GM23338 (cell line): ENCODE results near the gene NHEJ1. TPM values are rescaled to one million over a fixed set of nuclear protein-coding genes. Genes with fewer than 3 reads are reported as not detected.
A peak's percentile ranks its signal among the peaks of the same experiment; 100 is the strongest.

Experiments
- ATAC-seq: fragments of 200-7000 bp; cut with Tn5 transposase; 3 replicates; pipeline ENCODE4 v1.9.1; 2020
- DNase-seq: peaks from one replicate; pipeline ENCODE4 v3.0.0-alpha.2; 2015; ENCODE audit warnings: low spot score
- H2AFZ ChIP-seq: fragments of 200-600 bp; sonication (generic); 2 replicates; pipeline ENCODE4 v1.8.0; 2016; ENCODE audit warnings: antibody characterized with exemption, mild to moderate bottlenecking, moderate library complexity
- H3F3A ChIP-seq: fragments of 200-600 bp; sonication (generic); replicated peaks from 2 replicates; pipeline ENCODE4 v1.8.0; 2017; ENCODE audit warnings: antibody characterized with exemption, mixed run types, low read depth
- H3K27ac ChIP-seq: fragments of 200-600 bp; sonication (generic); 2 replicates; pipeline ENCODE4 v1.6.1; 2016; ENCODE audit warnings: low read depth
- H3K27me3 ChIP-seq: fragments of 200-600 bp; sonication (generic); 2 replicates; pipeline ENCODE4 v1.8.0; 2016; ENCODE audit warnings: mild to moderate bottlenecking, mixed run types, moderate library complexity; ENCODE audit not compliant: insufficient read depth
- H3K36me3 ChIP-seq: fragments of 200-600 bp; sonication (generic); 2 replicates; pipeline ENCODE4 v1.8.0; 2016; ENCODE audit warnings: mild to moderate bottlenecking; ENCODE audit not compliant: insufficient read depth
- H3K4me1 ChIP-seq: fragments of 200-600 bp; sonication (generic); 2 replicates; pipeline ENCODE4 v1.8.0; 2016; ENCODE audit warnings: mild to moderate bottlenecking, moderate library complexity; ENCODE audit not compliant: insufficient read depth
- H3K4me2 ChIP-seq: fragments of 200-600 bp; sonication (generic); 2 replicates; pipeline ENCODE4 v1.7.1; 2017; ENCODE audit warnings: mixed run types
- H3K4me3 ChIP-seq: fragments of 200-600 bp; sonication (generic); 2 replicates; pipeline ENCODE4 v1.6.1; 2016; ENCODE audit warnings: mixed run types
- H3K79me2 ChIP-seq: fragments of 200-600 bp; sonication (generic); replicated peaks from 2 replicates; pipeline ENCODE4 v1.8.0; 2017; ENCODE audit warnings: mild to moderate bottlenecking; ENCODE audit not compliant: insufficient read depth
- H3K9me2 ChIP-seq: fragments of 200-600 bp; sonication (generic); 2 replicates; pipeline ENCODE4 v1.8.0; 2017; ENCODE audit not compliant: insufficient read depth
- H4K20me1 ChIP-seq: fragments of 200-600 bp; sonication (generic); replicated peaks from 2 replicates; pipeline ENCODE4 v1.8.0; 2017; ENCODE audit warnings: mild to moderate bottlenecking; ENCODE audit not compliant: insufficient read depth
- H3K27ac Mint-ChIP-seq: 2 replicates; pipeline ENCODE4 v1.8.0; 2020; ENCODE audit warnings: inconsistent platforms, mild to moderate bottlenecking, moderate library complexity, mixed read lengths
- H3K27me3 Mint-ChIP-seq: 3 replicates; pipeline ENCODE4 v1.8.0; 2022; ENCODE audit warnings: low read depth, mild to moderate bottlenecking, moderate library complexity, mixed read lengths, inconsistent platforms; ENCODE audit not compliant: insufficient read depth, poor library complexity
- H3K36me3 Mint-ChIP-seq: 3 replicates; pipeline ENCODE4 v1.8.0; 2021; ENCODE audit warnings: low read depth, mild to moderate bottlenecking, inconsistent platforms, moderate library complexity, mixed read lengths
- H3K4me1 Mint-ChIP-seq: 3 replicates; pipeline ENCODE4 v1.8.0; 2020; ENCODE audit warnings: mild to moderate bottlenecking, inconsistent platforms, mixed read lengths
- H3K4me3 Mint-ChIP-seq: 3 replicates; pipeline ENCODE4 v1.8.0; 2021; ENCODE audit warnings: moderate library complexity, mild to moderate bottlenecking, inconsistent platforms, mixed read lengths
- H3K9me3 Mint-ChIP-seq: 3 replicates; pipeline ENCODE4 v1.8.0; 2020; ENCODE audit warnings: moderate library complexity, mild to moderate bottlenecking, inconsistent platforms, mixed read lengths
- EZH2 ChIP-seq: fragments of 200-600 bp; sonication (generic); IDR thresholded peaks from one replicate; pipeline ENCODE4 v1.8.0; 2017; ENCODE audit warnings: antibody characterized with exemption, mild to moderate bottlenecking, low read depth; ENCODE audit not compliant: unreplicated experiment
- NANOG ChIP-seq: IDR thresholded peaks from 2 replicates; pipeline ENCODE4 v1.6.1; 2016; ENCODE audit warnings: antibody characterized with exemption, borderline replicate concordance
- POLR2AphosphoS5 ChIP-seq: IDR thresholded peaks from 2 replicates; pipeline ENCODE4 v1.6.1; 2016; ENCODE audit warnings: antibody characterized with exemption, low read depth
- REST ChIP-seq: IDR thresholded peaks from one replicate; pipeline ENCODE4 v1.6.1; 2018; ENCODE audit warnings: antibody characterized with exemption; ENCODE audit not compliant: unreplicated experiment
- STAT1 ChIP-seq: IDR thresholded peaks from one replicate; pipeline ENCODE4 v1.6.1; 2016; ENCODE audit warnings: antibody characterized with exemption; ENCODE audit not compliant: unreplicated experiment
- ZNF114 ChIP-seq: fragments of 250-450 bp; sonication (Bioruptor Pico); IDR thresholded peaks from 2 replicates; pipeline ENCODE4 v1.5.0; 2020; ENCODE audit warnings: mild to moderate bottlenecking, moderate library complexity
- ZNF331 ChIP-seq: fragments of 250-450 bp; sonication (Bioruptor Pico); IDR thresholded peaks from 2 replicates; pipeline ENCODE4 v1.5.0; 2020; ENCODE audit warnings: low read depth, mild to moderate bottlenecking, moderate library complexity
- polyA plus RNA-seq: library from polyadenylated mRNA; unstranded; fragments of >200 nt; fragmentation: Nextera tagmentation; extraction: Ambion mirVana; gene quantifications from 2 replicates; pipeline ENCODE4 v1.2.1, GENCODE V29; 2016
- total RNA-seq: library from RNA; depleted of rRNA; stranded (reverse); fragments of >200 nt; shearing (Covaris generic); gene quantifications from 2 replicates; pipeline ENCODE4 v1.2.3, GENCODE V29; 2014
- TF ChIP-seq, protein P1 (sequence below): fragments of 250-450 bp; sonication (Bioruptor Pico); IDR thresholded peaks from 2 replicates; pipeline ENCODE4 v1.5.0; 2020; ENCODE audit warnings: mild to moderate bottlenecking, moderate library complexity

NHEJ1 gene
- total and polyA plus RNA-seq, 2 experiments from 2014 or later = 19.6 to 30.6 TPM

DNA sequence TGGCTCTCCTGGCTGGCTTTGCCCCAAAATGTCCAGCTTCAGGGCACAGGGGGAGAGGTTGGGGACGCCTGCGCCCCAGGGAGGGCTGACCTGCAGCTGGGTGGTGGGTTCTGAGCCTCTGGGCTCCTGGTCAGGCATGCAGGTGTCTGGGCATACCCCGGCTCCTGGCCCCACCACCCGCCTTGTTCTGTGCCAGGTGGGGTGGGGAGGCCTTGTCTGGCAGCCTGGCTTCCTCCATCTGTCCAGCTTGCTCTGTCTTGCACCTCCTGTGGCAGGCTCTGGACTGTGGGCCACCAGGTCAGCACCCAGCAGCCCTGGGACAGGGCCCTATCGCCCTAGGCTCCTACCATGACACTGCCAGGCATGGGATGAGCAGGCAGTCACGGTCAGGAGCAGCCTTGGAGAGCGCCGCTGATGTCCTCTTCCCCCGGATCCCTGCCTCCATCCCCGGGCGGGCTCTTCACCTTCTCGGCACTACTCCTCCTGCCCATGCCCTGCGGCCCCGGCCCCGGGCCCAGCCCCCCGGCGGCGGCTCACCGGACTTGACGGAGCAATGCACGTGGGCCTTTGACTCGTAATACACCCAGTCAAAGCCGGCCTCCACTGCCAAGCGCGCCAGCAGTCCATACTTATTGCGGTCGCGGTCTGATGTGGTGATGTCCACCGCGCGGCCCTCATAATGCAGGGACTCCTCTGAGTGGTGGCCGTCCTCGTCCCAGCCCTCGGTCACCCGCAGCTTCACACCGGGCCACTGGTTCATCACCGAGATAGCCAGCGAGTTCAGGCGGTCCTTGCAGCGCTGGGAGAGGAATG lies 103.5 kb downstream of the NHEJ1 start:
- Mint-ChIP-seq H3K27me3 (peaks cover 77% of the 10 kb centered on the region), H3K4me3 (peak overlapping the region; percentile 62; the same call in 2 of the 3 replicates), H3K9me3 (no peaks in the 10 kb centered on the region), H3K36me3 (no peaks in the 10 kb centered on the region; the same call in 2 of the 3 replicates), H3K4me1 (peaks cover 14% of the 10 kb centered on the region), H3K27ac (no peak overlapping the region)
- Histone ChIP-seq H3F3A (no peaks in the 10 kb centered on the region), H3K4me2 (peak overlapping the region; percentile 86), H3K79me2 (no peaks in the 10 kb centered on the region), H3K4me1 (peaks cover 21% of the 10 kb centered on the region), H3K9me2 (no peaks in the 10 kb centered on the region), H2AFZ (peak overlapping the region; percentile 72; the same call in 1 of the 2 replicates), H3K4me3 (peak overlapping the region; percentile 58), H3K27ac (no peak overlapping the region), H4K20me1 (peaks cover 8% of the 10 kb centered on the region), H3K27me3 (peaks cover 80% of the 10 kb centered on the region), H3K36me3 (no peaks in the 10 kb centered on the region)
- TF ChIP-seq STAT1 (no peak), ZNF331 (CRISPR knock-in tag) (no peak), NANOG (no peak), EZH2 (peak; percentile 25)
- DNase-seq (peak; percentile 51), ATAC-seq (peak; percentile 6)

DNA sequence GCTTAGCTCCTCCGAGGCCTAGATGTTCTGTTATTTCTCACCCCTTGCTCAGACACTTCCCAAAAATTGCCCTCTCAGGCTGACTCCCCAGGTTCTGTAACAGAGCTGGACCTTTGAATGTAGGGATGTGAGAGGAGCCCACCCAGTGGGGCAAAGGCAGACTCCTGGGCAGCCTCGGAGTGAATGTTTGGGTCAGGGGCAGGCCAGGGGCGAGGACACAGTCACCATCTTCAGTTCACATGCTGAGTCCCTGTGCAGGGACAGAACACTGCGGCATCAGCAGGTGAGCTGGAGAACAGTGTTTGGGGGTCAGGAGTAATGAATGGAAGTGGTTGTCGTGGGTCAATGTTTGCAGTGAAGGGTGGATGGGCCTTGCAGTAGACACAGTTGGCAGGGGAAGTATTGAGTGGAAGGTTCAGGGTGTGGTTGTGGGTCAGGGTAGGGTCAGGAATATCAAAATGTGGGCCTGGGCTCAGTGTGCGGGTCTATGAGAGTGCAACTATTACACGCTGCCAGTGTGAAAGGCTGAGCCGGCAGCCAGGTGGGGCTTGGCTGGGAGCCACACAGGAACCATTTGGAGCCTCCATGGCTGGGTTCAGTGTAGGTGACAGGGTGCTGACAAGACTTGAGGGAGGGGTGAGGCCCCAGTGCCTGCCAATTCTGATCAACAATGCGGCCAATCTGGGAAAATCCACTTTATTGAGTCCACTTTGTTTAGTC lies 104.3 kb downstream of the NHEJ1 start:
- no peaks in the 10 kb centered on the region; the same call in 2 of the 3 replicates for H3K36me3 Mint-ChIP-seq
- peaks cover 70% of the 10 kb centered on the region for H3K27me3 Mint-ChIP-seq
- no peak overlapping the region; the same call in 2 of the 3 replicates for H3K4me3 Mint-ChIP-seq
- TF ChIP-seq ZNF114 (CRISPR knock-in tag) = no peak
- TF ChIP-seq, protein P1, sequence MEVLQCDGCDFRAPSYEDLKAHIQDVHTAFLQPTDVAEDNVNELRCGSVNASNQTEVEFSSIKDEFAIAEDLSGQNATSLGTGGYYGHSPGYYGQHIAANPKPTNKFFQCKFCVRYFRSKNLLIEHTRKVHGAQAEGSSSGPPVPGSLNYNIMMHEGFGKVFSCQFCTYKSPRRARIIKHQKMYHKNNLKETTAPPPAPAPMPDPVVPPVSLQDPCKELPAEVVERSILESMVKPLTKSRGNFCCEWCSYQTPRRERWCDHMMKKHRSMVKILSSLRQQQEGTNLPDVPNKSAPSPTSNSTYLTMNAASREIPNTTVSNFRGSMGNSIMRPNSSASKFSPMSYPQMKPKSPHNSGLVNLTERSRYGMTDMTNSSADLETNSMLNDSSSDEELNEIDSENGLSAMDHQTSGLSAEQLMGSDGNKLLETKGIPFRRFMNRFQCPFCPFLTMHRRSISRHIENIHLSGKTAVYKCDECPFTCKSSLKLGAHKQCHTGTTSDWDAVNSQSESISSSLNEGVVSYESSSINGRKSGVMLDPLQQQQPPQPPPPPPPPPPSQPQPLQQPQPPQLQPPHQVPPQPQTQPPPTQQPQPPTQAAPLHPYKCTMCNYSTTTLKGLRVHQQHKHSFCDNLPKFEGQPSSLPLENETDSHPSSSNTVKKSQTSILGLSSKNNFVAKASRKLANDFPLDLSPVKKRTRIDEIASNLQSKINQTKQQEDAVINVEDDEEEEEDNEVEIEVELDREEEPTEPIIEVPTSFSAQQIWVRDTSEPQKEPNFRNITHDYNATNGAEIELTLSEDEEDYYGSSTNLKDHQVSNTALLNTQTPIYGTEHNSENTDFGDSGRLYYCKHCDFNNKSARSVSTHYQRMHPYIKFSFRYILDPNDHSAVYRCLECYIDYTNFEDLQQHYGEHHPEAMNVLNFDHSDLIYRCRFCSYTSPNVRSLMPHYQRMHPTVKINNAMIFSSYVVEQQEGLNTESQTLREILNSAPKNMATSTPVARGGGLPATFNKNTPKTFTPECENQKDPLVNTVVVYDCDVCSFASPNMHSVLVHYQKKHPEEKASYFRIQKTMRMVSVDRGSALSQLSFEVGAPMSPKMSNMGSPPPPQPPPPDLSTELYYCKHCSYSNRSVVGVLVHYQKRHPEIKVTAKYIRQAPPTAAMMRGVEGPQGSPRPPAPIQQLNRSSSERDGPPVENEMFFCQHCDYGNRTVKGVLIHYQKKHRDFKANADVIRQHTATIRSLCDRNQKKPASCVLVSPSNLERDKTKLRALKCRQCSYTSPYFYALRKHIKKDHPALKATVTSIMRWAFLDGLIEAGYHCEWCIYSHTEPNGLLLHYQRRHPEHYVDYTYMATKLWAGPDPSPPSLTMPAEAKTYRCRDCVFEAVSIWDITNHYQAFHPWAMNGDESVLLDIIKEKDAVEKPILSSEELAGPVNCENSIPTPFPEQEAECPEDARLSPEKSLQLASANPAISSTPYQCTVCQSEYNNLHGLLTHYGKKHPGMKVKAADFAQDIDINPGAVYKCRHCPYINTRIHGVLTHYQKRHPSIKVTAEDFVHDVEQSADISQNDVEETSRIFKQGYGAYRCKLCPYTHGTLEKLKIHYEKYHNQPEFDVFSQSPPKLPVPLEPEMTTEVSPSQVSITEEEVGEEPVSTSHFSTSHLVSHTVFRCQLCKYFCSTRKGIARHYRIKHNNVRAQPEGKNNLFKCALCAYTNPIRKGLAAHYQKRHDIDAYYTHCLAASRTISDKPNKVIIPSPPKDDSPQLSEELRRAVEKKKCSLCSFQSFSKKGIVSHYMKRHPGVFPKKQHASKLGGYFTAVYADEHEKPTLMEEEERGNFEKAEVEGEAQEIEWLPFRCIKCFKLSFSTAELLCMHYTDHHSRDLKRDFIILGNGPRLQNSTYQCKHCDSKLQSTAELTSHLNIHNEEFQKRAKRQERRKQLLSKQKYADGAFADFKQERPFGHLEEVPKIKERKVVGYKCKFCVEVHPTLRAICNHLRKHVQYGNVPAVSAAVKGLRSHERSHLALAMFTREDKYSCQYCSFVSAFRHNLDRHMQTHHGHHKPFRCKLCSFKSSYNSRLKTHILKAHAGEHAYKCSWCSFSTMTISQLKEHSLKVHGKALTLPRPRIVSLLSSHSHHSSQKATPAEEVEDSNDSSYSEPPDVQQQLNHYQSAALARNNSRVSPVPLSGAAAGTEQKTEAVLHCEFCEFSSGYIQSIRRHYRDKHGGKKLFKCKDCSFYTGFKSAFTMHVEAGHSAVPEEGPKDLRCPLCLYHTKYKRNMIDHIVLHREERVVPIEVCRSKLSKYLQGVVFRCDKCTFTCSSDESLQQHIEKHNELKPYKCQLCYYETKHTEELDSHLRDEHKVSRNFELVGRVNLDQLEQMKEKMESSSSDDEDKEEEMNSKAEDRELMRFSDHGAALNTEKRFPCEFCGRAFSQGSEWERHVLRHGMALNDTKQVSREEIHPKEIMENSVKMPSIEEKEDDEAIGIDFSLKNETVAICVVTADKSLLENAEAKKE (CRISPR knock-in tag) = no peak
- no peak for TF ChIP-seq STAT1
- no peak for TF ChIP-seq POLR2AphosphoS5
- TF ChIP-seq REST = no peak

More for the DNA sequence above, 104.3 kb downstream of the NHEJ1 start:
- Mint-ChIP-seq H3K4me1 (peaks cover 10% of the 10 kb centered on the region), H3K27ac (no peak overlapping the region), H3K9me3 (no peaks in the 10 kb centered on the region)
- H2AFZ ChIP-seq = no peak overlapping the region
- H4K20me1 ChIP-seq = peaks cover 5% of the 10 kb centered on the region
- H3K9me2 ChIP-seq = no peaks in the 10 kb centered on the region
- no peaks in the 10 kb centered on the region for H3K79me2 ChIP-seq
- no peak overlapping the region for H3K4me2 ChIP-seq
- no peak for ATAC-seq
- H3K27ac ChIP-seq = no peak overlapping the region
- H3K27me3 ChIP-seq = peaks cover 73% of the 10 kb centered on the region
- peaks cover 17% of the 10 kb centered on the region; the same call in 1 of the 2 replicates for H3K4me1 ChIP-seq
- H3K36me3 ChIP-seq = no peaks in the 10 kb centered on the region
- no peaks in the 10 kb centered on the region for H3F3A ChIP-seq
- no peak for DNase-seq
- no peak overlapping the region for H3K4me3 ChIP-seq
